OCI-LY3 (cell line): Measurements from ENCODE around the gene MCOLN2.

Experiments
- EZH2phosphoT487 ChIP-seq: fragments of 200-600 bp; shearing (Covaris generic); IDR thresholded peaks from 2 replicates; pipeline ENCODE4 v1.6.1; 2018; ENCODE audit warnings: antibody characterized with exemption, mixed run types, low read depth
- TF ChIP-seq, protein P1 (sequence below): fragments of 200-600, 300-600 bp; sonication (generic); IDR thresholded peaks from 2 replicates; pipeline ENCODE4 v1.5.1; 2014; ENCODE audit warnings: antibody characterized with exemption, low read length, low read depth

DNA sequence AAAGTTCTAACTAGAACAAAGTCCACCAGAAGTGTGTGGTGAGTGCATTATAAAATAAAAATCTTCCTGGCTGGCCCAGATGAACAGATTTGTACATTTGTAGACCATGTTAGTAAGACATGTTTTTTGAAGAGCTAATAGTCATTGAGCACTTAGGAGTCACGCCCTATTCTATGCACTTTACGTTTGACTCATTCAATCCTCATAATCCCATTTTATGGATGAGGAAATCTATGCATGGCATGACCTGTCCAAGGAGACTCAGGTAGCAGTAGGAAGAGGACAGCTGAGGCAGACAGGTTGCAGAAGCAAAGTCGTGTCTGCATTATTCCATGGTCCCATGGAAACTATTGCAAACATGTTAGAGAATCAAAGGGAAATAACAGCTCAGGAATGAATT is 73.6 kb downstream of the MCOLN2 start:
- TF ChIP-seq, protein P1, sequence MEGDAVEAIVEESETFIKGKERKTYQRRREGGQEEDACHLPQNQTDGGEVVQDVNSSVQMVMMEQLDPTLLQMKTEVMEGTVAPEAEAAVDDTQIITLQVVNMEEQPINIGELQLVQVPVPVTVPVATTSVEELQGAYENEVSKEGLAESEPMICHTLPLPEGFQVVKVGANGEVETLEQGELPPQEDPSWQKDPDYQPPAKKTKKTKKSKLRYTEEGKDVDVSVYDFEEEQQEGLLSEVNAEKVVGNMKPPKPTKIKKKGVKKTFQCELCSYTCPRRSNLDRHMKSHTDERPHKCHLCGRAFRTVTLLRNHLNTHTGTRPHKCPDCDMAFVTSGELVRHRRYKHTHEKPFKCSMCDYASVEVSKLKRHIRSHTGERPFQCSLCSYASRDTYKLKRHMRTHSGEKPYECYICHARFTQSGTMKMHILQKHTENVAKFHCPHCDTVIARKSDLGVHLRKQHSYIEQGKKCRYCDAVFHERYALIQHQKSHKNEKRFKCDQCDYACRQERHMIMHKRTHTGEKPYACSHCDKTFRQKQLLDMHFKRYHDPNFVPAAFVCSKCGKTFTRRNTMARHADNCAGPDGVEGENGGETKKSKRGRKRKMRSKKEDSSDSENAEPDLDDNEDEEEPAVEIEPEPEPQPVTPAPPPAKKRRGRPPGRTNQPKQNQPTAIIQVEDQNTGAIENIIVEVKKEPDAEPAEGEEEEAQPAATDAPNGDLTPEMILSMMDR: no peak
- no peak for TF ChIP-seq EZH2phosphoT487
